ENCODE measurements around the gene DPP4. TPM values are rescaled to one million over a fixed set of nuclear protein-coding genes. Genes with fewer than 3 reads are reported as not detected.

DPP4 gene
- polyA plus RNA-seq, 2 of the 4 experiments (the other 2 are of a cell fraction) = 0.17 to 0.27 TPM

DNA sequence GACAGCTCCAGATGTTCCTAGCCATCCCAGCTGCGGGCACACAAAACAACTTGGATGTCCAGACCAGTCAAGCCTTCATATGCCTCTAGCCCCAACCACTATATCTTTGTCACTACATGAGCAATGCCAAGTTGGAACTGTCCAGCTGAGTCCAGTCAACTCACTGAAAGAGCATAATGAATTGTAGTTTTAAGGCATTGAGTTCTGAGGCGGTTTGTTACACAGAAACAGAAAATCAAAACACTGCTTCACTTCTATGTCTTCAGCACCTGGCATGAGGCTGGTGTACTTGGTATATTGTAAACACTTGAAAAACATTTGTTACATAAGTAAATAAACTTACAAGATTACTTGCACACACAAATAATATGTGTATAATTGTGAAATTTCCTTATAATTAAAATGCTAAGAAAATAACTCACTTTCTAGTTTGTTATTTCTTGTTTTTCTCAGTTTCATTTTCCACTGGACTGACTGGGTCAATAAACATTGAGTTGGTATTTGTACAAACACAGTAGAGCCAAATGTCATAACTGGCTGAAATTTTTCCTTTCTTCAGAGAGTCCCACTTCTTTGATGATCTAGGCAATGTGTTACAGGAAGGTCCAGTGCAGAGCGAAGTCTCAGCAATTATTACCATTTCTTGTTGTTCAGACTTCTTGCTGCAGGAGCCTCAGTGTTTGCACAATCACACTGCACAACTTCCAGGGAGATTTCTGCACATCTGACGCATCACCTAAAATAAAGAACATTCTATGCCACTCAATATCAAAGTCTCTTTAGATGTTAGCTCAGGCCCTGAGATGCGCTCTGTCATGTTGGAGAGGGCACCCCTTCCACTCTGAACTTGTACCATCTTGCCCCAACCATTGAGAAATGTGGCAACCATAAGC lies 38.2 kb upstream of the DPP4 start:
- 52% methylated on average over 5 of the region's 5 CpGs for WGBS (ENCODE audit: missing lambda C conversion rate)
- TF ChIP-seq JUN (IDR thresholded peaks at IDR 0.05) = no peak
- TF ChIP-seq, protein P1, sequence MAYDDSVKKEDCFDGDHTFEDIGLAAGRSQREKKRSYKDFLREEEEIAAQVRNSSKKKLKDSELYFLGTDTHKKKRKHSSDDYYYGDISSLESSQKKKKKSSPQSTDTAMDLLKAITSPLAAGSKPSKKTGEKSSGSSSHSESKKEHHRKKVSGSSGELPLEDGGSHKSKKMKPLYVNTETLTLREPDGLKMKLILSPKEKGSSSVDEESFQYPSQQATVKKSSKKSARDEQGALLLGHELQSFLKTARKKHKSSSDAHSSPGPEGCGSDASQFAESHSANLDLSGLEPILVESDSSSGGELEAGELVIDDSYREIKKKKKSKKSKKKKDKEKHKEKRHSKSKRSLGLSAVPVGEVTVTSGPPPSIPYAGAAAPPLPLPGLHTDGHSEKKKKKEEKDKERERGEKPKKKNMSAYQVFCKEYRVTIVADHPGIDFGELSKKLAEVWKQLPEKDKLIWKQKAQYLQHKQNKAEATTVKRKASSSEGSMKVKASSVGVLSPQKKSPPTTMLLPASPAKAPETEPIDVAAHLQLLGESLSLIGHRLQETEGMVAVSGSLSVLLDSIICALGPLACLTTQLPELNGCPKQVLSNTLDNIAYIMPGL (CRISPR knock-in tag; IDR thresholded peaks at IDR 0.05; ENCODE audit: borderline replicate concordance) = no peak
- no peak for TF ChIP-seq KDM1A (IDR thresholded peaks at IDR 0.05; ENCODE audit: low read depth)
- TF ChIP-seq BHLHE40 (IDR thresholded peaks at IDR 0.05; ENCODE audit: low read depth, low read length) = no peak
- TF ChIP-seq, protein P2, sequence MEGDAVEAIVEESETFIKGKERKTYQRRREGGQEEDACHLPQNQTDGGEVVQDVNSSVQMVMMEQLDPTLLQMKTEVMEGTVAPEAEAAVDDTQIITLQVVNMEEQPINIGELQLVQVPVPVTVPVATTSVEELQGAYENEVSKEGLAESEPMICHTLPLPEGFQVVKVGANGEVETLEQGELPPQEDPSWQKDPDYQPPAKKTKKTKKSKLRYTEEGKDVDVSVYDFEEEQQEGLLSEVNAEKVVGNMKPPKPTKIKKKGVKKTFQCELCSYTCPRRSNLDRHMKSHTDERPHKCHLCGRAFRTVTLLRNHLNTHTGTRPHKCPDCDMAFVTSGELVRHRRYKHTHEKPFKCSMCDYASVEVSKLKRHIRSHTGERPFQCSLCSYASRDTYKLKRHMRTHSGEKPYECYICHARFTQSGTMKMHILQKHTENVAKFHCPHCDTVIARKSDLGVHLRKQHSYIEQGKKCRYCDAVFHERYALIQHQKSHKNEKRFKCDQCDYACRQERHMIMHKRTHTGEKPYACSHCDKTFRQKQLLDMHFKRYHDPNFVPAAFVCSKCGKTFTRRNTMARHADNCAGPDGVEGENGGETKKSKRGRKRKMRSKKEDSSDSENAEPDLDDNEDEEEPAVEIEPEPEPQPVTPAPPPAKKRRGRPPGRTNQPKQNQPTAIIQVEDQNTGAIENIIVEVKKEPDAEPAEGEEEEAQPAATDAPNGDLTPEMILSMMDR (IDR thresholded peaks at IDR 0.05) = no peak
- TF ChIP-seq CHD4 (IDR thresholded peaks at IDR 0.05; ENCODE audit: borderline replicate concordance) = no peak
- Histone ChIP-seq H3K4me2 (no peak overlapping the region), H3K27ac (no peak overlapping the region), H3K9me3 (no peaks in the 10 kb centered on the region), H3K4me1 (0 out of 3 replicates have a peak, but pooled peaks cover 2% of the 10 kb centered on the region), H3K4me3 (no peak overlapping the region)
- ChIA-PET CTCF (interaction anchor here (1.1 to 2.3 kb wide), 2 partner anchors 11 to 12 kb away, joined by 3 to 5 read pairs; no protein-coding TSS in a partner anchor), POLR2A (no interaction called here)
- FAIRE-seq (no peak), DNase-seq (ENCODE audit: low read depth in 1 of 2, low spot score in 1 of 2) (no peak), ATAC-seq (no peak)

DNA sequence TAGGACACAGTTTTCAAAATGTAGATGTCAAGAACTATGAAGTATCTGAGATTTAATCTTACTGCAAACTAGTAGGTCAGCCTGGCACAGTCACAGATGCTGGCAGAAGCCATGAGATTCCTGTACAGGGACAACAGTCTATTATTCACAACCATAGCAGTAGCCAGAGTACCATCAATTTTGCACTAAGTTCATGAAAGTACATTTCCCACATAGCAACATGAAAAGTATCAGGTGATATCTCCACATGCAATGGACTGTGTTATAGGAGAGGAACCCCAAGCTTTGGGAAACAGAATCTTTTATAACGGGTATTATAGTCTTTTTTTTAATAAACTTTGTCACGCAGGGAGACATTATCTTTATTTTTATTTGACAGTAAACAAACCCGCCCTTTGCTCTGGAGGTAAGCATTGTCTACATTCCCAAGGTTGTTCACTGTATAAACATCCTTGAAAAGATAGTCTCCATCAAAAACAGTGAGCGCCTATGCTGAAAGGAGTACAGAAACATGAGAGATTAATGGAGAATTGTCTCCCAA lies 33.4 kb upstream of the DPP4 start:
- Histone ChIP-seq H3K27ac (no peak overlapping the region), H3K4me3 (no peak overlapping the region), H3K4me1 (0 out of 3 replicates have a peak, but pooled peaks cover 2% of the 10 kb centered on the region), H3K9me3 (no peaks in the 10 kb centered on the region), H3K4me2 (no peak overlapping the region)
- FAIRE-seq (no peak), ATAC-seq (no peak), DNase-seq (ENCODE audit: low read depth in 1 of 2, low spot score in 1 of 2) (no peak)
- ChIA-PET CTCF (no interaction called here), POLR2A (no interaction called here)
- TF ChIP-seq, protein P1 (CRISPR knock-in tag; IDR thresholded peaks at IDR 0.05; ENCODE audit: borderline replicate concordance) = no peak
- TF ChIP-seq BHLHE40 (IDR thresholded peaks at IDR 0.05; ENCODE audit: low read depth, low read length) = no peak
- TF ChIP-seq NR3C1 (IDR thresholded peaks at IDR 0.05) = no peak
- TF ChIP-seq CHD2 (IDR thresholded peaks at IDR 0.05; ENCODE audit: low read length, partially characterized antibody) = no peak
- no peak for TF ChIP-seq ESRRA (IDR thresholded peaks at IDR 0.05; ENCODE audit: borderline replicate concordance, low read length)
- TF ChIP-seq TP53 (CRISPR knock-in tag; IDR thresholded peaks at IDR 0.05) = no peak
- TF ChIP-seq RNF2 (IDR thresholded peaks at IDR 0.05; ENCODE audit: borderline replicate concordance, low read depth) = no peak
- TF ChIP-seq, protein P3, sequence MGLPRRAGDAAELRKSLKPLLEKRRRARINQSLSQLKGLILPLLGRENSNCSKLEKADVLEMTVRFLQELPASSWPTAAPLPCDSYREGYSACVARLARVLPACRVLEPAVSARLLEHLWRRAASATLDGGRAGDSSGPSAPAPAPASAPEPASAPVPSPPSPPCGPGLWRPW (IDR thresholded peaks at IDR 0.05) = no peak
- no peak for TF ChIP-seq FOXS1 (CRISPR knock-in tag; IDR thresholded peaks at IDR 0.05)
- TF ChIP-seq ZNF302 (CRISPR knock-in tag; IDR thresholded peaks at IDR 0.05) = no peak
- no peak for TF ChIP-seq TFCP2L1 (CRISPR knock-in tag; IDR thresholded peaks at IDR 0.05)
- WGBS (ENCODE audit: missing lambda C conversion rate) = 22% methylated on average over 4 of the region's 4 CpGs
